Aortic smooth muscle cell (primary cell): ENCODE results near the gene USP37. TPM values are rescaled to one million over a fixed set of nuclear protein-coding genes. Genes with fewer than 3 reads are reported as not detected.

Experiments
- total RNA-seq: library from RNA; depleted of rRNA; stranded (reverse); fragments of >200 nt; gene quantifications from 2 replicates; pipeline ENCODE4 v1.2.3, GENCODE V29; 2014

Gene USP37, protein sequence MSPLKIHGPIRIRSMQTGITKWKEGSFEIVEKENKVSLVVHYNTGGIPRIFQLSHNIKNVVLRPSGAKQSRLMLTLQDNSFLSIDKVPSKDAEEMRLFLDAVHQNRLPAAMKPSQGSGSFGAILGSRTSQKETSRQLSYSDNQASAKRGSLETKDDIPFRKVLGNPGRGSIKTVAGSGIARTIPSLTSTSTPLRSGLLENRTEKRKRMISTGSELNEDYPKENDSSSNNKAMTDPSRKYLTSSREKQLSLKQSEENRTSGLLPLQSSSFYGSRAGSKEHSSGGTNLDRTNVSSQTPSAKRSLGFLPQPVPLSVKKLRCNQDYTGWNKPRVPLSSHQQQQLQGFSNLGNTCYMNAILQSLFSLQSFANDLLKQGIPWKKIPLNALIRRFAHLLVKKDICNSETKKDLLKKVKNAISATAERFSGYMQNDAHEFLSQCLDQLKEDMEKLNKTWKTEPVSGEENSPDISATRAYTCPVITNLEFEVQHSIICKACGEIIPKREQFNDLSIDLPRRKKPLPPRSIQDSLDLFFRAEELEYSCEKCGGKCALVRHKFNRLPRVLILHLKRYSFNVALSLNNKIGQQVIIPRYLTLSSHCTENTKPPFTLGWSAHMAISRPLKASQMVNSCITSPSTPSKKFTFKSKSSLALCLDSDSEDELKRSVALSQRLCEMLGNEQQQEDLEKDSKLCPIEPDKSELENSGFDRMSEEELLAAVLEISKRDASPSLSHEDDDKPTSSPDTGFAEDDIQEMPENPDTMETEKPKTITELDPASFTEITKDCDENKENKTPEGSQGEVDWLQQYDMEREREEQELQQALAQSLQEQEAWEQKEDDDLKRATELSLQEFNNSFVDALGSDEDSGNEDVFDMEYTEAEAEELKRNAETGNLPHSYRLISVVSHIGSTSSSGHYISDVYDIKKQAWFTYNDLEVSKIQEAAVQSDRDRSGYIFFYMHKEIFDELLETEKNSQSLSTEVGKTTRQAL
- total RNA-seq = 8.3 and 9.4 TPM in 2 replicates

DNA sequence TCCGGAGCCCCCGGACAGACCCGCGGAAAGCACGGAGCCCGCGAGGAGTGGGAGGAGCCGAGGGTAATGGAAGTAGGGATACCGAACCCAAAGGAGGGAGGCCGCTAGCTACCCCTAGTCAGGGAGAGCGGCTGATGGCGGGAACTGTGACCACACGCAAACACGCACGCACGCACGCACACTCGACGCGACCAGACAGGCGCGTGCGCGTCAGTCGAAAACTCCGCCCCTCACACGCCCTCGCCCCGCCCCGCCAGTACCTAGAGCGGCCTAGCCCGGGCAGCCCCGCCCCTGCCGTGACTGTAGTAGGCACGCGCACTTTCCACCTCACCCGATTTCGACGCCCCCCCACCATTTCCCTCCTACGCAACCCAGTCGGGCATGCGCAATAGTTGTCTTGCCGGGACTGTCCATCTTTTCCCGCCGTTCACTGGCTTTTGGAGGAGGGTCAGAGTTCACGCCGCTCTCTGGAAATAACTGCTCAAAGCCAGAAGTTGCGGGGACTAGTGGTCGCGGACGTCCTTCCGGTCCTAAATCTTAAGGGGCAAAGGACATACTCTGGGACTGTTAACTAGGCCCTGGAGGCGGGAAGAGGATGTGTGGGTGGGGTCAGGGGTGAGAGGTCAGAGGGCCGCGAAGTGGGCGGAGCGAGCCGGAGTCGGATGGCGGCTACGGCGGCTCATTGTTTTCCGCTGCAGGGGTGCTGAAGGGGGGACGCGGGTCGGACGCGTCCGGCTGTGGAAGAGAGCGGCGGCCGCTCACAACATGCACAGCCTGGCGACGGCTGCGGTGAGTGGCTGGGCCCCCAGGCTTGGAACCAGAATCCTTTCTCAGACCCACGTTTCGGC, at the start of gene USP37, which contains the start of gene CNOT9:
Gene USP37 (minus strand): TSS at position 162 of the 848 bp plus-strand sequence. CDS start 9,698 bp downstream, outside the sequence.
Gene CNOT9 (plus strand): TSS at position 650 of the 848 bp plus-strand sequence. CDS start 116 bp downstream, at position 766.

DNA sequence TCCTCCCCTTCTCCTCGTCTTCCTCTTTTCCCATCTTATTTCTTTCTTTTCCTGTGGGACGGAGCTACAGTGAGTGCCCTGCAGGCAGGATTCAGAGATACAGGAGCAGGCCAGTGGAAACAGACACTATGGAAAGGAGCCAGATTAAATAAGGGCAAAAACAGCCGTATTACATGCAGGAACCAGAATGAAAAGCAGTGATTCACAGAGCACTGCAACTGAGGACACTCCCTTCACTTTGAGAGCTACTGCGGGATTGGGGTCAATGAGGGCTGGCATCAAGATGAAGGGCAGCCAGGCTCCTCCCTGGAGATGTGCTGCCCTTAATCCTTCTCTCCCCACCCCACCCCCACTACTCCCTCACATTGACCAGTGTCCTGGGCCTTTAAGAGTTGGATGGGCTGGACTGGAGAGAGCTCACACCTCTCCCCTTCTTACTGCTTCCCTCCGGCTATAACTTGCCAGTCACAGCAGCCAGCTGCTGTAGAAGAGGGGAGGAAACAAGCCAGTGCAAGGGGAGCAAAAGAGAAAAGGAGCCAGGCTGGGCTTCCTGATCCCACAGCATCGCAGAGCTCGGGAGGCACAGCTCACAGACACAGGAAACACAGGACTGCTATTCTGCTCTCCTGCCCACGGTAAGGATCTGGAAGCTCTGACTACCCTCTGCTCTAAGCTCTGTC, 39.4 kb upstream of the USP37 start, which contains the start of gene PLCD4:
Gene PLCD4 (plus strand): TSS at position 464 of the 680 bp plus-strand sequence. CDS start 7,841 bp downstream, outside the sequence.

DNA sequence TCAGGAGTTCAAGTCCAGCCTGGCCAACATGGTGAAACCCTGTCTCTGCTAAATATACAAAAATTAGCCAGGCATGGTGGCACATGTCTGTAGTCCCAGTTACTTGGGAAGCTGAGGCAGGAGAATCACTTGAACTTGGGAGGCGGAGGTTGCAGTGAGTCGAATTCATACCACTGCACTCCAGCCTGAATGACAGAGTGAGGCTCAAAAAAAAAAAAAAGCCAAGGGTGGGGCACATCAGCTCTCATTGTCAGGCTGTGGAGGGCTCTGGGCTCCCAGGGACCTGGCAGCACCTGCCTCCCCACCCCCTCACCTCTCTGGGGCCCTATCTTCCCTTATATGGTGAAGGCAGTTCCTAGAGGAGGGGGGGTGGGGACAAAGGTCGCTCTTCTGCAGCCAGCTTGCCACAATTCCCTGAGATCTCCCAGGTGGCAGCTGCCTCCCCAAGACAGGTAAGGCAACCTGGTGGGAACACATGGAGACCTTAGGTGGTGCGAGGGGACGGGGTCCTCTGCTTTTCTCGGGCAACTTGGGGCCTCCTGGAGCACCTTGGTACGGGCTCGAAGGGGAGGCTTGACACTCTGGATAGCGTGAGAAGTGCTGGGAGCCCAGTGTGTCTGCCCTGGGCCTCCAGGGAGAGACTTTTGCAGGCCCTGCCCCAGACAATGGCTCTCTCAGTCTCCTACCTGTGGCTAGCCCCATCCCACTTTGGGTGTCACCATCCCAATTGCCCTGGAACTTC, 149.3 kb downstream of the USP37 start, which contains the start of gene VIL1:
Gene VIL1 (plus strand): TSS at position 407 of the 742 bp plus-strand sequence. CDS start 4,656 bp downstream, outside the sequence.

Other genes with a start within 250 kb of the USP37 start
- 0.13 TPM in 1 of 2 replicates, not detected in the other for gene CATIP, start 211.5 kb downstream of the USP37 start, total RNA-seq
- 0.19 and 0.26 TPM in 2 replicates for gene SLC11A1, start 186.1 kb downstream of the USP37 start, total RNA-seq
- 48.7 TPM in 2 replicates for gene CTDSP1, start 168.5 kb downstream of the USP37 start, total RNA-seq
- not detected in 2 replicates for gene VIL1, start 149.2 kb downstream of the USP37 start, total RNA-seq
- gene CNOT9, start 488 bp upstream of the USP37 start, total RNA-seq = 36.4 and 39.9 TPM in 2 replicates
- gene PLCD4, start 39.5 kb upstream of the USP37 start, total RNA-seq = 2.1 and 4.0 TPM in 2 replicates
- gene ZNF142, start 91.3 kb upstream of the USP37 start, total RNA-seq = 5.9 and 7.7 TPM in 2 replicates
- gene BCS1L, start 91.3 kb upstream of the USP37 start, total RNA-seq = 26.2 and 41.6 TPM in 2 replicates
- 29.3 and 31.6 TPM in 2 replicates for gene RNF25, start 103.7 kb upstream of the USP37 start, total RNA-seq
- 17.2 and 17.6 TPM in 2 replicates for gene STK36, start 103.7 kb upstream of the USP37 start, total RNA-seq
- 4.2 and 5.6 TPM in 2 replicates for gene TTLL4, start 142.5 kb upstream of the USP37 start, total RNA-seq
- 13.5 and 18.1 TPM in 2 replicates for gene CYP27A1, start 213.8 kb upstream of the USP37 start, total RNA-seq